ENCODE data around the gene MAGEA11. TPM values are rescaled to one million over a fixed set of nuclear protein-coding genes. Genes with fewer than 3 reads are reported as not detected.
"Not testable (repeated sequence)": the region's sequence is repeated elsewhere in the genome, so short reads cannot be mapped to it uniquely, and the experiment has no call there.

MAGEA11 gene
- total RNA-seq, 1 donor from 2014 or later: not detected

- Histone ChIP-seq H3K4me3 (no peak overlapping the region), H3K36me3 (no peaks in the 10 kb centered on the region), H3K9me3 (no peaks in the 10 kb centered on the region), H3K4me1 (no peaks in the 10 kb centered on the region), H3K27ac (no peak overlapping the region), H3K27me3 (no peaks in the 10 kb centered on the region)
- no peak for DNase-seq (ENCODE audit: extremely low spot score in 2 of 2)
- TF ChIP-seq POLR2A (IDR thresholded peaks at IDR 0.05) (no peak), CTCF (IDR thresholded peaks at IDR 0.05) (no peak), POLR2AphosphoS5 (IDR thresholded peaks at IDR 0.05; ENCODE audit: insufficient read depth in 1 of 2, low read depth in 1 of 2) (no peak)
- intact Hi-C loops (cut with DNase I): no loop called here
Measured at GRCh38 chrX:149715468-149715867, 3.6 kb downstream of the MAGEA11 start.

- Histone ChIP-seq H3K4me1 (no peaks in the 10 kb centered on the region), H3K36me3 (no peaks in the 10 kb centered on the region), H3K27ac (no peak overlapping the region), H3K4me3 (no peak overlapping the region), H3K9me3 (no peaks in the 10 kb centered on the region), H3K27me3 (no peaks in the 10 kb centered on the region)
- no peak for DNase-seq (ENCODE audit: extremely low spot score in 2 of 2)
- intact Hi-C loops (cut with DNase I): no loop called here
- TF ChIP-seq CTCF (IDR thresholded peaks at IDR 0.05) (no peak), POLR2A (IDR thresholded peaks at IDR 0.05) (no peak), POLR2AphosphoS5 (IDR thresholded peaks at IDR 0.05; ENCODE audit: insufficient read depth in 1 of 2, low read depth in 1 of 2) (no peak)
Measured at GRCh38 chrX:149716632-149717031, 4.8 kb downstream of the MAGEA11 start.

- H3K4me3 ChIP-seq: no peak overlapping the region
- intact Hi-C loops (cut with DNase I): no loop called here
- H3K36me3 ChIP-seq: no peaks in the 10 kb centered on the region
- H3K27ac ChIP-seq: no peak overlapping the region
- no peak for TF ChIP-seq POLR2A (IDR thresholded peaks at IDR 0.05)
- no peaks in the 10 kb centered on the region for H3K27me3 ChIP-seq
- no peaks in the 10 kb centered on the region for H3K9me3 ChIP-seq
- H3K4me1 ChIP-seq: no peaks in the 10 kb centered on the region
- DNase-seq (ENCODE audit: extremely low spot score in 2 of 2): peak in 1 of 2 donors; percentile 22
Measured at GRCh38 chrX:149717803-149718202, 5.9 kb downstream of the MAGEA11 start.

- H3K4me3 ChIP-seq: no peak overlapping the region
- H3K9me3 ChIP-seq: no peaks in the 10 kb centered on the region
- intact Hi-C loops (cut with DNase I): no loop called here
- H3K4me1 ChIP-seq: no peaks in the 10 kb centered on the region
- H3K27ac ChIP-seq: no peak overlapping the region
- peak in 1 of 2 donors; percentile 55 for DNase-seq (ENCODE audit: extremely low spot score in 2 of 2)
- TF ChIP-seq POLR2AphosphoS5 (IDR thresholded peaks at IDR 0.05; ENCODE audit: insufficient read depth in 1 of 2, low read depth in 1 of 2): no peak
- no peak for TF ChIP-seq CTCF (IDR thresholded peaks at IDR 0.05)
- no peak for TF ChIP-seq POLR2A (IDR thresholded peaks at IDR 0.05)
- H3K27me3 ChIP-seq: no peaks in the 10 kb centered on the region
- no peaks in the 10 kb centered on the region for H3K36me3 ChIP-seq
Measured at GRCh38 chrX:149718757-149719156, 6.9 kb downstream of the MAGEA11 start.

- Histone ChIP-seq H3K27ac (no peak overlapping the region), H3K36me3 (no peaks in the 10 kb centered on the region), H3K4me1 (no peaks in the 10 kb centered on the region), H3K4me3 (no peak overlapping the region), H3K9me3 (no peaks in the 10 kb centered on the region), H3K27me3 (no peaks in the 10 kb centered on the region)
- DNase-seq (ENCODE audit: extremely low spot score in 2 of 2): peak in 1 of 2 donors; percentile 61
- intact Hi-C loops (cut with DNase I): no loop called here
- no peak for TF ChIP-seq CTCF (IDR thresholded peaks at IDR 0.05)
- no peak for TF ChIP-seq POLR2AphosphoS5 (IDR thresholded peaks at IDR 0.05; ENCODE audit: insufficient read depth in 1 of 2, low read depth in 1 of 2)
- no peak for TF ChIP-seq POLR2A (IDR thresholded peaks at IDR 0.05)
Measured at GRCh38 chrX:149720021-149720689, 8.3 kb downstream of the MAGEA11 start.

GRCh38 chrX:149721241-149721640 lies 9.4 kb downstream of the MAGEA11 start:
- H3K9me3 ChIP-seq; intact Hi-C loops (cut with DNase I); H3K27me3 ChIP-seq; H3K4me1 ChIP-seq; H3K36me3 ChIP-seq; H3K4me3 ChIP-seq; H3K27ac ChIP-seq: not testable (repeated sequence)
- peak in 1 of 2 donors; percentile 67 for DNase-seq (ENCODE audit: extremely low spot score in 2 of 2)

Measured in vagina (tissue), 2 donors.